ENCODE results near the gene VPS37B. TPM values are rescaled to one million over a fixed set of nuclear protein-coding genes. Genes with fewer than 3 reads are reported as not detected.

The VPS37B gene
- total RNA-seq, 4 donors from 2014 or later, result 4.8 to 8.2 (median 7.6) TPM

DNA sequence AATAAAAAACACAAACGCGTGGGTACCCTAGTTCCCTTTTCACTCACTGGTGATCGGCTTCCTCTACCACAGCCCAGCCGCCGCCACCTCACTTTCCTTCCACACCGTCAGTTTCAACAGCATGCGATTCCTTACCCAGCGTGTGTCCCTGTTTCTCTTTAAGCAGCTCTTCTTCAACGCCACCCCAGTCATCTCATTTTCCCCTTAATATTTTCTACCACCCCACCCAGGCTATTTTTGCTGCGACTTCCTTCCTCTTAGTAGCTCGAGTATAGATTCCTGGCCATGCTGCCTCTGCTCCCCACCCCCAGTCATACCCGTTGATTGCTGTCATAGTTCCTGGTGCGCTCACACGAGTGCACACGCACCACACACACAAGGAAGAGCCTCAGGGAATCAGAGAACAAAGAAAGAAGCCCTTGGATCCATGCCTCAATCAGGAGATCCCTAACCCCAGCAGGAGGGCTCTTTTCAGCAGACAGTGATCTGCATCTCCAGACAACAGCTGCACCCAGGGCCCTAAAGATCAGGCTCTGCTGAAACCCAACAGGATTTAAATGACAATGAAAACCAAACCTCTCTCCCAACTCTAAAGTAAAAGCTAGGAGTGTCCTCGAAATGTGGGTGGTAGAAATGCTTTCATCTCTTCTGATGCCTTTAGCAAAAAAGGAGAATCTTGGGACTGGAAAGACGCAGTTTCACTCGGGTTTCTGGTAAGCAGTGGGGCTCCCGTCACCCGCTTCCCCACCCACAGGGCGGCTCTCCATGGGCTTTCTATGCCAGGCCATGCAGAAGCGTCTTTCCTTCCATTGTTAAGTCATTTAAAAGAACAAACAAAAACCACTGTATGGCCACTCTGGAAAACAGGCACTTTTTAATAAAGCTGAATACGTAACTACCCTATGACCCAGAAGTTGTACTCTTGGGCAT lies 23.8 kb downstream of the VPS37B start:
- Histone ChIP-seq H3K4me1 (peaks cover 49 to 92% of the 10 kb centered on the region in 2 donors), H3K27me3 (no peaks in the 10 kb centered on the region), H3K27ac (peak overlapping the region; percentile 61 to 87 (median 79)), H3K9me3 (no peaks in the 10 kb centered on the region), H3K36me3 (no peaks in the 10 kb centered on the region), H3K4me3 (peak overlapping the region; percentile 6 to 53 (median 44))
- TF ChIP-seq, protein P1, sequence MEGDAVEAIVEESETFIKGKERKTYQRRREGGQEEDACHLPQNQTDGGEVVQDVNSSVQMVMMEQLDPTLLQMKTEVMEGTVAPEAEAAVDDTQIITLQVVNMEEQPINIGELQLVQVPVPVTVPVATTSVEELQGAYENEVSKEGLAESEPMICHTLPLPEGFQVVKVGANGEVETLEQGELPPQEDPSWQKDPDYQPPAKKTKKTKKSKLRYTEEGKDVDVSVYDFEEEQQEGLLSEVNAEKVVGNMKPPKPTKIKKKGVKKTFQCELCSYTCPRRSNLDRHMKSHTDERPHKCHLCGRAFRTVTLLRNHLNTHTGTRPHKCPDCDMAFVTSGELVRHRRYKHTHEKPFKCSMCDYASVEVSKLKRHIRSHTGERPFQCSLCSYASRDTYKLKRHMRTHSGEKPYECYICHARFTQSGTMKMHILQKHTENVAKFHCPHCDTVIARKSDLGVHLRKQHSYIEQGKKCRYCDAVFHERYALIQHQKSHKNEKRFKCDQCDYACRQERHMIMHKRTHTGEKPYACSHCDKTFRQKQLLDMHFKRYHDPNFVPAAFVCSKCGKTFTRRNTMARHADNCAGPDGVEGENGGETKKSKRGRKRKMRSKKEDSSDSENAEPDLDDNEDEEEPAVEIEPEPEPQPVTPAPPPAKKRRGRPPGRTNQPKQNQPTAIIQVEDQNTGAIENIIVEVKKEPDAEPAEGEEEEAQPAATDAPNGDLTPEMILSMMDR (IDR thresholded peaks at IDR 0.05 in 4 of 5, conservative IDR thresholded peaks at IDR 0.05 in 1 of 5), result no peak
- peak; percentile 20 to 25 for TF ChIP-seq POLR2A (IDR thresholded peaks at IDR 0.05)
- in situ Hi-C loops (cut with MboI; ENCODE audit: low sequenced_read_pairs in 4 of 4), result no loop called here
- intact Hi-C loops (cut with DNase I; ENCODE audit: low total_unique reads), result loop anchor here (2.0 kb wide), 1 partner anchor 25 kb away; the partner anchor contains the start of gene VPS37B
- DNase-seq, result peak in 1 of 2 donors; percentile 39
- ATAC-seq, result peak; percentile 41 to 52

DNA sequence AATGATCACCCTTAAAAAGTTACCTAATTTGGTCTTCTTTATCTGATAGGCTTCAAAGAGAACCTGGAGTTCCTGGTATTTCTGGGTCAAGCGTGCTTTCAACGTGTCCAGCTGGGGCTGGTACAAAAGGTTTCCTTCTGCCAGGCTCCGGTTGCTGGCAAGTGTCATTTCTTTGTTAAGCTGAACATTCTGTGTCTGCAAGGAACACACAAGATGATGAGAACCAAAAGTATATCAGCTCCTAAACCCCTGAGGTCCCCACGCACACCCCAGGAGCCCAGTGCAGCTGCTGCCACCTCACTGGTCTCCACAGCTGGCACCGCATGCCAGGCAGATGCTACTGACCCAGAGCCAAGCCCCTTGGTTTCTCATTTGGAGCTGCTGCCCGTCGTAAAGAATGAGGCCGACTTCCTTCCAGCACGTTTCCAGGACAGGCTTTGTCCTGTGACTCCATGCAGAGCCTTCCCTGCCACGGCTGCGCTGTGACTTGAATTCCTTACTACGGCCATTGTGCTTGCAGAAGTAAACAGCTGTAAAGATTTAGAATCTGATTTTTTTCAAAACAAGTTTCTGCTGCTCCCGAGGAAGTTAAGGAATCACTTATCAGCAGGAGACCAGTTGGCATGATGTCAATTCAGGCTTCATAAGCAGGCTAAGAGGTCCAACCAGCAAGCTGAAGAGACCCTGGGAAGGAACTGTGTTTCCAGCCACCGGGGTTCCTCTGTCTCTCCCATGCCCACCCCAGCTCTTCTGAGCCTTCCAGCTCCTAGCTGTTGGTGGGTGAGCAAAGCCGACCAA lies 24.9 kb downstream of the VPS37B start:
- Histone ChIP-seq H3K9me3 (no peaks in the 10 kb centered on the region), H3K4me3 (peak overlapping the region; percentile 6 to 53 (median 44)), H3K4me1 (peaks cover 44 to 90% of the 10 kb centered on the region in 2 donors), H3K36me3 (peaks cover 0 to 4% of the 10 kb centered on the region in 2 donors), H3K27ac (peak overlapping the region; percentile 61 to 87 (median 79)), H3K27me3 (no peaks in the 10 kb centered on the region)
- in situ Hi-C loops (cut with MboI; ENCODE audit: low sequenced_read_pairs in 4 of 4) (no loop called here), intact Hi-C loops (cut with DNase I; ENCODE audit: low total_unique reads) (loop anchor here (2.0 kb wide), 1 partner anchor 26 kb away; the partner anchor contains the start of gene VPS37B)
- TF ChIP-seq, protein P1 (IDR thresholded peaks at IDR 0.05 in 4 of 5, conservative IDR thresholded peaks at IDR 0.05 in 1 of 5), result no peak
- peak in 1 of 2 donors; percentile 28 for TF ChIP-seq POLR2A (IDR thresholded peaks at IDR 0.05)
- DNase-seq (no peak), ATAC-seq (peak; percentile 35 to 40)

DNA sequence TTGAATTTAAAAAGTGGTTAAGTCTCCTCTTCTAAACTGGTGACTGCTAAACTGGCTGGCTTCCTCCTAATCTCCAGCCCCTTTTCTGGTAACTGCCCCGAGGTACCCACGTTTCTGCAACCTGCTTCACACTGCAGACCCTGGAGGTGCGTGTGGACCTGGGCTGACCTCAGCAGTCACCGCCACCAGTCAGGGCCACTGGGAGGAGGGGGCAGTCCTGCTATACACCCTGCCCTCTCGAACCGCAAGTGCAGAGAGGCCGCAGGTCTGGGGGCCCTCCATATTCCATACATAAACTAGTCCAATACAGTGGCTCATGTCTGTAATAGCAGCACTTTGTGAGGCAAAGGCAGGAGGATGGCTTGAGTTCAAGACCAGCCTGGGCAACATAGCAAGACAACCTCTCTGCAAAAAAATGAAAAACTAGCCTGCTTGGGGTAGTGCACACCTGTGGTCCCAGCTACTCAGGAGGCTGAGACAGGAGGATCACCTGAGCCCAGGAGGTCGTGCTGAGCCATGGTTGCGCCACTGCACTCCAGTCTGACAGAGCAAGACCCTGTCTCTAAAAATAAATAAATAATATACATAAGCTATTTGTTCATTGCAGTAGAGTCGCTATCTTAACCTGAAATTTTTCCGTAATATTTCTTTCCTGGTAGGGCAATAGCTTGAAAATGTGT lies 25.6 kb downstream of the VPS37B start:
- intact Hi-C loops (cut with DNase I; ENCODE audit: low total_unique reads), result loop anchor here (2.0 kb wide), 1 partner anchor 26 kb away; the partner anchor contains the start of gene VPS37B

More for the DNA sequence above, 25.6 kb downstream of the VPS37B start:
- Histone ChIP-seq H3K4me1 (peaks cover 47 to 90% of the 10 kb centered on the region in 2 donors), H3K27ac (peak overlapping the region; percentile 61 to 87 (median 79)), H3K27me3 (no peaks in the 10 kb centered on the region), H3K9me3 (no peaks in the 10 kb centered on the region), H3K36me3 (peaks cover 0 to 4% of the 10 kb centered on the region in 2 donors), H3K4me3 (peak overlapping the region in 1 of 4 donors; percentile 45)
- in situ Hi-C loops (cut with MboI; ENCODE audit: low sequenced_read_pairs in 4 of 4), result no loop called here
- TF ChIP-seq, protein P1 (IDR thresholded peaks at IDR 0.05 in 4 of 5, conservative IDR thresholded peaks at IDR 0.05 in 1 of 5), result no peak
- TF ChIP-seq POLR2A (IDR thresholded peaks at IDR 0.05), result no peak
- ATAC-seq (no peak), DNase-seq (no peak)
